Measurements from ENCODE around the gene RAPGEF6.
A peak's percentile ranks its signal among the peaks of the same experiment; 100 is the strongest.
"Not testable (repeated sequence)": the region's sequence is repeated elsewhere in the genome, so short reads cannot be mapped to it uniquely, and the experiment has no call there.

Gene RAPGEF6

DNA sequence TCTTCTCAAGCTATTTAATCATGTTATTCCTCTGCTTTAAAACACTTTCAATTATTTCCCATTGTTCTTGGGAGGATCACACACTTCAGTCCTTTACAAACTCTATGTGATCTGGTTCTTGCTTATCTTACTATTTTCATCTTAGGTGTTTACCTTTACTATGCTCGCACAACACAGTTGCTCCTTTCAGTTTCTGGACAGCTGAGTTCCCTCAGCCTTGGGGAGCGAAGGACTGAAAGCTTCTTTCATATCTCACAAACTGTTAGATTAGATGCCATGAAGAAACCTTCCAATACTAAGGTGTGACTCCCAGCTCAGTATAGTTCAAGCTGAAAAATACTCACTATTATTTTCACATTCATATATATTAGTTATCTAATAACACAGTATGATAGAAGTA lies 253.3 kb downstream of the RAPGEF6 start:
- no peak for DNase-seq

DNA sequence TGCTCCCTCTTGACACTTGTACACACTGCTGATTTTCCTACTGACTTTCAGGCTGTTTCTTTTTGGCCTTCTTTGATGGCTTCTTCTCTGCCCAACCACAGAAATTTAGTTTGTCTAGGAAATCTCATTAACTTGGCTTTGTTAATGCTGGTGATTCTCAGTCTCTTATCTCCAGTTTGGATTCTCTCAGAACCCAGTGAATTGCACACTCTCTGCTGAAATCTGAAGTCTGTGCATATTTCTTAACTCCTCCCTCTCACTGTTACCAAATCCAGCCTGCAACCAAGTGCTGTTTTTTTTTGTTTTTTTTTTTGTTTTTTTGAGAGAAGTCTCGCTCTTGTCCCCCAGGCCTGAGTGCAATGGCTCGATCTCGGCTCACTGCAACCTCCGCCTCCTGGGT lies 254.0 kb downstream of the RAPGEF6 start:
- DNase-seq = peak; percentile 56

DNA sequence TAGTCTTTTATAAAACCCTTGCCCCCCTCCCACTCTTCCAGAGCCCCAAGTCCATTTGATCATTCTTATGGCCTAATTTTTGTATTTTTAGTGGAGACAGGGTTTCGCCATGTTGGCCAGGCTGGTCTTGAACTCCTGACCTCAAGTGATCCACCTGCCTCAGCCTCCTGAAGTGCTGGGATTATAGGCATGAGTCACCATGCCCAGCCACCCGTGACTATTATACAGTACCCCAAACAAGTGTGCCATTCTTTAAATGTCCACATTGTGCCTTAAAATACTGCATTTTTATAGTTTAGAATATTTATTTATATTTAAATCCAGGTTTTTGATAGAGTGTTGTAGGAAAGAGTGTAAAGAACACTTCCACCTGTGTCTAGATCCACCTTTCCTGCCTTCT lies 254.8 kb downstream of the RAPGEF6 start:
- not testable (repeated sequence) for DNase-seq

DNA sequence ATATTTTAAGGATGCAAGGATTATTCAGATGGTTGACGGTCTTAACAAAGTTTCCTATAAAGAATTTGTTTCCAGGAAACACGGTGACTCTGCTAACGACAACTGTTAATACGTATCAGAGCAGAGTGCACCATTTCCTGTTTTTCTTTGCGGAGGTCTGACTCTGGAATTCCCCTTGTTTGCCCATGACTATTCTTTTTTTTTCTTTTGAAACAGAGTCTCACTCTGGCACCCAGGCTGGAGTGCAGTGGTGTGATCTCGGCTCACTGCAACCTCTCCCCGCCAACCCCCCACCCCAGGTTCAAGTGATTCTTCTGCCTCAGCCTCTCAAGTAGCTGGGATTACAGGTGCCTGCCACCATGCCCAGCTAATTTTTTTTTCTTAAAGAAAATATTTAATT lies 255.3 kb downstream of the RAPGEF6 start:
- peak; percentile 74 for DNase-seq

DNA sequence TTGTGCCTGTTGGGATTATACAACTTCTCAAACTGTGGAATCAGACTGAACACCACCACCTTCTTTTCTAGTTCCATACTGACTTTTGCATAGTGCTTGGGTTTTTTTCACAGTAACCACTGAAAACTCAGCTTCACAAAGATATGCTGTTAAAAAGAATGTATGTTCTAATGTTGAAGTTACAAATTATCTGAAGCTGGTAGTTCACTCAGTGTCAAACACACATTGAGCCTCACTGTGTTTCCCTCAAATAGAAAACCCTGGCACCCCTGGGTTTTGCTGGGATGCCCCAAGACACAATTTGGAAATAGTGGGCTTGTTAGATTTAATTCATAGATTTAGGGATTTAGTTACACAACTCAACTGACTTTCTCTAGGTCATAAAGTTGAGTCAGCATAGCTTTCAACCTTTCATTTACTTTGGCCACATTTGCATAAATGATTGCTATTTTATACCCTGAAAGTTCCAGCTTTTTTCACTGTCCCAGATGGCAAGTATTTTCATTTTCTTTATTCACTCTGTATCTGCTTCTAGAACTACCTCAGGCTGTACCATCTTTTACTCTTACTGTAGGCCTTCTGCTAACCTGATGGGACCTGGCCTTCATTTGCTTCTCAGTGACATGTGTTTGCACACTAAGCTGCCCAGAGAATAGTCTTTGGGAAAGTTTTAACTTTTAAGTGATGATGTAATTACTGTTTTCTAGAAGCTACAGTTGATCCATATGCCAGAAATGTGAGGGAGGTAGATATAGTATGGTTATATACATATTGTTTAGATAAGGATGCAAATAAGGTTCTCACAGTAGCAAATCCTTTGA lies 256.1 kb downstream of the RAPGEF6 start:
- peak; percentile 72 for DNase-seq

DNA sequence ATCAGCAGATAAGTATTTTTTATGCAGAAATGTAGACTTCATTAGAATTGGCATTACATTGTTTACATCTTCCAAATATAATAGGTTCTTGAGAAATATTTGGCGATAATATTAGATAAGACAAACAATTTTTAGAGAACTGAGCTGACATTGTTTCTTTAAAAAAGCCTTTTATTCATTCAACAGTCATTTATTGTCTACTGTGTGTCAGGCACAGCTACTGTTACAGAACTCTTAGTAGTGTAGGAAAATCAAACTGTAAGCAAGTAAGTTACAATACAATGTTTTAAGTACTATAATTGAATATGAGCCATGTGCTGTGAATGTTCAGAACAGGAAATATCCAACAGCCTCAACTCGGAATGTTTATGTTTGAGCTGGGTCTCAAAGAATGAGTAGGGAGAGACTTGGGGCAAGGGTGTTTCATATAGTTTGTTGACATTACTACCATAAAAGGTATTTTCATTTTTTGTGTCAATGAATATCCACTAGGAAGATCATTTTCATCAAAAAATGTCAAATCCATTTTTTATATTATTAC lies 257.2 kb downstream of the RAPGEF6 start:
- DNase-seq = no peak

DNA sequence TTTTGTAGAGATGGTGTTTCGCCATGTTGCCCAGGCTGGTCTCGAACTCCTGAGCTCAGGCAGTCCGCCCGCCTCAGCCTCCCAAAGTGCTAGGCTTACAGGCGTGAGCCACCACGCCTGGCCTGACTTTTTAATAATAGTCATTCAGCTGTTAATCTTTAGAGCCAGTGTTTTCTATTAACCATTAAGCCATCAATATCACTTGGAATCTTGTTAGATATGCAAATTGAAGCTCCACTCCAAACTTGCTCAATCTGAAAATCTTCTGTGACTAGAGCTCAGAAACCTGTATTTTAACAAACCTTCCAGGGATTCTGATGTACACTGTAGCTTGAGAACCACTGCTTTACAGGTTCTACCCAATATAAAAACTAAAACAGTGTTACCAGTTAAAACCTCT lies 257.7 kb downstream of the RAPGEF6 start:
- no peak for DNase-seq

DNA sequence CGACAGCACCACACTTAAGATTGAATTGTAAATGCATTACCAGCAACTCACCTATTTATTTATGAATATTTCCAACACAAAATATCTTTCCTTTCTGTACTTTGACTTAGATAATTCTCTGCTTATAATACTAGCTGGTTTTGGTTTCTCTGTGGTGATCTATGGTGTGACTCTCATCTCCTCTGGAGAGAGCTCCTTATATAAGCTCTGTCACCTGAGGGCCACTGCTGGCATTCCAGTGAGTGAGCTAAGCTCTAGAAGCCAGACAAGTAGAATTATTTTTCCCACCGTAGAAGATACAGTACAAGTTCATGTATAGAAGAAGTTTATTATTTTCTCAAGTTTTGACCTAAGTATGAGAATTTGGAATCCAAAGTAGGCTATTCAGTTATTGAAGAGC lies 259.7 kb downstream of the RAPGEF6 start:
- no peak for DNase-seq
